ENCODE data around the gene OR52K1.
"Not testable (repeated sequence)": the region's sequence is repeated elsewhere in the genome, so short reads cannot be mapped to it uniquely, and the experiment has no call there.

Gene OR52K1

GRCh38 chr11:4481240-4481582 is 1.2 kb upstream of the OR52K1 start:
- no peak for FAIRE-seq
- DNase-seq (ENCODE audit: insufficient read length, low spot score) = no peak
- no peak for TF ChIP-seq TAF1 (IDR thresholded peaks at IDR 0.05; ENCODE audit: low read depth, low read length)
- TF ChIP-seq PAX5 (IDR thresholded peaks at IDR 0.05; ENCODE audit: insufficient read depth, low read length, severe bottlenecking) = no peak
- TF ChIP-seq POLR2AphosphoS5 (IDR thresholded peaks at IDR 0.05; ENCODE audit: low read depth, low read length) = no peak
- TF ChIP-seq SPI1 (IDR thresholded peaks at IDR 0.05; ENCODE audit: low read depth, low read length) = no peak
- TF ChIP-seq POLR2A (IDR thresholded peaks at IDR 0.05; ENCODE audit: low read depth, low read length) = no peak
- TF ChIP-seq POU2F2 (IDR thresholded peaks at IDR 0.05; ENCODE audit: low read depth, low read length) = no peak

- no peak for TF ChIP-seq POU2F2 (IDR thresholded peaks at IDR 0.05; ENCODE audit: low read depth, low read length)
- TF ChIP-seq PAX5 (IDR thresholded peaks at IDR 0.05; ENCODE audit: insufficient read depth, low read length, severe bottlenecking) = no peak
- TF ChIP-seq TAF1 (IDR thresholded peaks at IDR 0.05; ENCODE audit: low read depth, low read length) = no peak
- no peak for TF ChIP-seq POLR2A (IDR thresholded peaks at IDR 0.05; ENCODE audit: low read depth, low read length)
- no peak for TF ChIP-seq SPI1 (IDR thresholded peaks at IDR 0.05; ENCODE audit: low read depth, low read length)
- no peak for DNase-seq (ENCODE audit: insufficient read length, low spot score)
- no peak for FAIRE-seq
Measured at GRCh38 chr11:4484310-4484709, 1.9 kb downstream of the OR52K1 start.

GRCh38 chr11:4491405-4491804 is 9.0 kb downstream of the OR52K1 start:
- DNase-seq (ENCODE audit: insufficient read length, low spot score); FAIRE-seq: not testable (repeated sequence)

GRCh38 chr11:4491878-4492606 is 9.6 kb downstream of the OR52K1 start:
- DNase-seq (ENCODE audit: insufficient read length, low spot score) (no peak), FAIRE-seq (no peak)
- TF ChIP-seq PAX5 (IDR thresholded peaks at IDR 0.05; ENCODE audit: insufficient read depth, low read length, severe bottlenecking) (no peak), SPI1 (IDR thresholded peaks at IDR 0.05; ENCODE audit: low read depth, low read length) (no peak)

- TF ChIP-seq SPI1 (IDR thresholded peaks at IDR 0.05; ENCODE audit: low read depth, low read length) (no peak), POLR2AphosphoS5 (IDR thresholded peaks at IDR 0.05; ENCODE audit: low read depth, low read length) (no peak), TAF1 (IDR thresholded peaks at IDR 0.05; ENCODE audit: low read depth, low read length) (no peak), POU2F2 (IDR thresholded peaks at IDR 0.05; ENCODE audit: low read depth, low read length) (no peak), PAX5 (IDR thresholded peaks at IDR 0.05; ENCODE audit: insufficient read depth, low read length, severe bottlenecking) (no peak), POLR2A (IDR thresholded peaks at IDR 0.05; ENCODE audit: low read depth, low read length) (no peak)
- FAIRE-seq = no peak
- DNase-seq (ENCODE audit: insufficient read length, low spot score) = no peak
Measured at GRCh38 chr11:4493480-4493818, 11.0 kb downstream of the OR52K1 start.

- TF ChIP-seq PAX5 (IDR thresholded peaks at IDR 0.05; ENCODE audit: insufficient read depth, low read length, severe bottlenecking) = no peak
- TF ChIP-seq TAF1 (IDR thresholded peaks at IDR 0.05; ENCODE audit: low read depth, low read length) = no peak
- TF ChIP-seq POLR2A (IDR thresholded peaks at IDR 0.05; ENCODE audit: low read depth, low read length) = no peak
- TF ChIP-seq POLR2AphosphoS5 (IDR thresholded peaks at IDR 0.05; ENCODE audit: low read depth, low read length) = no peak
- no peak for TF ChIP-seq SPI1 (IDR thresholded peaks at IDR 0.05; ENCODE audit: low read depth, low read length)
- FAIRE-seq (no peak), DNase-seq (ENCODE audit: insufficient read length, low spot score) (no peak)
Measured at GRCh38 chr11:4495487-4495886, 13.0 kb downstream of the OR52K1 start.

GRCh38 chr11:4495986-4496385 is 13.5 kb downstream of the OR52K1 start:
- DNase-seq (ENCODE audit: insufficient read length, low spot score) (no peak), FAIRE-seq (no peak)
- no peak for TF ChIP-seq POLR2AphosphoS5 (IDR thresholded peaks at IDR 0.05; ENCODE audit: low read depth, low read length)
- no peak for TF ChIP-seq SPI1 (IDR thresholded peaks at IDR 0.05; ENCODE audit: low read depth, low read length)
- no peak for TF ChIP-seq POLR2A (IDR thresholded peaks at IDR 0.05; ENCODE audit: low read depth, low read length)
- no peak for TF ChIP-seq POU2F2 (IDR thresholded peaks at IDR 0.05; ENCODE audit: low read depth, low read length)
- TF ChIP-seq TAF1 (IDR thresholded peaks at IDR 0.05; ENCODE audit: low read depth, low read length) = no peak
- no peak for TF ChIP-seq PAX5 (IDR thresholded peaks at IDR 0.05; ENCODE audit: insufficient read depth, low read length, severe bottlenecking)

- DNase-seq (ENCODE audit: insufficient read length, low spot score) (no peak), FAIRE-seq (no peak)
- TF ChIP-seq POU2F2 (IDR thresholded peaks at IDR 0.05; ENCODE audit: low read depth, low read length) (no peak), POLR2A (IDR thresholded peaks at IDR 0.05; ENCODE audit: low read depth, low read length) (no peak), SPI1 (IDR thresholded peaks at IDR 0.05; ENCODE audit: low read depth, low read length) (no peak)
Measured at GRCh38 chr11:4496557-4497248, 14.3 kb downstream of the OR52K1 start.

- TF ChIP-seq POU2F2 (IDR thresholded peaks at IDR 0.05; ENCODE audit: low read depth, low read length) = no peak
- no peak for TF ChIP-seq TAF1 (IDR thresholded peaks at IDR 0.05; ENCODE audit: low read depth, low read length)
- TF ChIP-seq POLR2A (IDR thresholded peaks at IDR 0.05; ENCODE audit: low read depth, low read length) = no peak
- DNase-seq (ENCODE audit: insufficient read length, low spot score) (no peak), FAIRE-seq (no peak)
Measured at GRCh38 chr11:4508886-4509285, 26.4 kb downstream of the OR52K1 start.

GRCh38 chr11:4511282-4512245 is 29.1 kb downstream of the OR52K1 start:
- FAIRE-seq (no peak), DNase-seq (ENCODE audit: insufficient read length, low spot score) (no peak)
- TF ChIP-seq POLR2A (IDR thresholded peaks at IDR 0.05; ENCODE audit: low read depth, low read length) (no peak), PAX5 (IDR thresholded peaks at IDR 0.05; ENCODE audit: insufficient read depth, low read length, severe bottlenecking) (no peak), TAF1 (IDR thresholded peaks at IDR 0.05; ENCODE audit: low read depth, low read length) (no peak), POU2F2 (IDR thresholded peaks at IDR 0.05; ENCODE audit: low read depth, low read length) (no peak), POLR2AphosphoS5 (IDR thresholded peaks at IDR 0.05; ENCODE audit: low read depth, low read length) (no peak), SPI1 (IDR thresholded peaks at IDR 0.05; ENCODE audit: low read depth, low read length) (no peak)
